MM.1S (cell line): ENCODE data around the gene CCDC187.

Source experiments
- DNase-seq: peaks from one replicate; pipeline ENCODE4 v3.0.0-alpha.2; 2015
- H2AFZ ChIP-seq: fragments of 300-600 bp; sonication (generic); 2 replicates; pipeline ENCODE4 v1.6.0; 2016; ENCODE audit warnings: antibody characterized with exemption, low read length
- H3F3A ChIP-seq: fragments of 300-600 bp; sonication (generic); 2 replicates; pipeline ENCODE4 v1.6.1; 2016; ENCODE audit warnings: mild to moderate bottlenecking, antibody characterized with exemption, low read length, moderate library complexity, mixed read lengths; ENCODE audit not compliant: insufficient read depth
- H3K27ac ChIP-seq: fragments of 300-600 bp; sonication (generic); 2 replicates; pipeline ENCODE4 v1.5.1; 2016; ENCODE audit warnings: mild to moderate bottlenecking, low read length
- H3K27me3 ChIP-seq: fragments of 300-600 bp; sonication (generic); replicated peaks from 2 replicates; pipeline ENCODE4 v1.6.0; 2016; ENCODE audit warnings: low read length; ENCODE audit not compliant: insufficient read depth
- H3K36me3 ChIP-seq: fragments of 300-600 bp; sonication (generic); replicated peaks from 2 replicates; pipeline ENCODE4 v1.6.1; 2016; ENCODE audit warnings: mild to moderate bottlenecking, low read length, mixed read lengths; ENCODE audit not compliant: insufficient read depth
- H3K4me1 ChIP-seq: fragments of 300-600 bp; sonication (generic); 2 replicates; pipeline ENCODE4 v1.6.1; 2016; ENCODE audit warnings: low read length, mixed read lengths
- H3K4me2 ChIP-seq: fragments of 300-600 bp; sonication (generic); 2 replicates; pipeline ENCODE4 v1.6.0; 2016; ENCODE audit warnings: low read depth, low read length
- H3K4me3 ChIP-seq: fragments of 300-600 bp; sonication (generic); 2 replicates; pipeline ENCODE4 v1.5.1; 2016; ENCODE audit warnings: low read length, mixed read lengths
- H3K79me2 ChIP-seq: fragments of 300-600 bp; sonication (generic); 2 replicates; pipeline ENCODE4 v1.6.1; 2016; ENCODE audit warnings: mixed run types, low read length, mixed read lengths
- H3K9ac ChIP-seq: fragments of 300-600 bp; sonication (generic); 2 replicates; pipeline ENCODE4 v1.6.1; 2016; ENCODE audit warnings: low read length, mixed read lengths
- H3K9me2 ChIP-seq: fragments of 300-600 bp; sonication (generic); replicated peaks from 2 replicates; pipeline ENCODE4 v1.6.1; 2016; ENCODE audit warnings: mild to moderate bottlenecking, low read length, mixed read lengths; ENCODE audit not compliant: insufficient read depth
- H3K9me3 ChIP-seq: fragments of 300-600 bp; sonication (generic); replicated peaks from 2 replicates; pipeline ENCODE4 v1.6.1; 2016; ENCODE audit warnings: mild to moderate bottlenecking, low read length, mixed read lengths; ENCODE audit not compliant: insufficient read depth
- H4K20me1 ChIP-seq: fragments of 300-600 bp; sonication (generic); 2 replicates; pipeline ENCODE4 v1.6.1; 2016; ENCODE audit warnings: mild to moderate bottlenecking, low read length, moderate library complexity, mixed read lengths; ENCODE audit not compliant: insufficient read depth
- CTCF ChIP-seq: fragments of 300-600 bp; sonication (generic); IDR thresholded peaks from 2 replicates; pipeline ENCODE4 v1.5.1; 2016; ENCODE audit warnings: antibody characterized with exemption, low read length, mixed read lengths
- EZH2 ChIP-seq: fragments of 300-600 bp; sonication (generic); optimal IDR thresholded peaks from 2 replicates; pipeline ENCODE3; 2017; ENCODE audit warnings: low read depth, mild to moderate bottlenecking, antibody characterized with exemption, low read length, mixed read lengths
- EZH2phosphoT487 ChIP-seq: fragments of 300-600 bp; sonication (generic); IDR thresholded peaks from 2 replicates; pipeline ENCODE4 v1.6.1; 2018; ENCODE audit warnings: antibody characterized with exemption, low read length

The CCDC187 gene

GRCh38 chr9:136235709-136236455 is 68.0 kb downstream of the CCDC187 start:
- peaks cover 18% of the 10 kb centered on the region for H3K4me1 ChIP-seq
- peaks cover 13% of the 10 kb centered on the region for H4K20me1 ChIP-seq

DNA sequence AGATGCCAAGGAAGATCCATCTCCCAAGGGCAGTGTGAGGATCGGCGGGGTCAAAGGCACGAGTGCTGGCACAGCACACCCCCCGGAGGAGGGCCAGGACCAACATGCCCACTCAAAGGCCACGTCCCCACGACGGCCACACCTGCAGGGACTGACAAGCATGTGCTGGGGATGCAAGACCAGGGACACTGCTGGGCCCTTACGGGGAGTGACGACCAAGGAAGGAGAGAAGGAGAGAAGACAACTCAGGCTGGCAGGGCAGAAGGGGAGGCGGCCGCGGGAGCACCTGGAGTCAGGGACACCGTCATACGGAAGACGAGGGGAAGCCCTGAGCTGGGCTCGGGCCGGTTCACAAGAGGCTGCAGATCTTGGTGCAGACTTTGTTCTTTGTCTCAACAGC is 68.7 kb downstream of the CCDC187 start:
- TF ChIP-seq EZH2, result no peak
- no peak for TF ChIP-seq EZH2phosphoT487
- TF ChIP-seq CTCF, result no peak
- H3K9me3 ChIP-seq, result no peaks in the 10 kb centered on the region
- no peak overlapping the region for H3K9ac ChIP-seq
- H3K4me3 ChIP-seq, result no peak overlapping the region
- no peak overlapping the region for H3K27ac ChIP-seq
- peaks cover 85% of the 10 kb centered on the region for H3K79me2 ChIP-seq
- peaks cover 4% of the 10 kb centered on the region; the same call in 1 of the 2 replicates for H3F3A ChIP-seq
- peaks cover 13% of the 10 kb centered on the region for H4K20me1 ChIP-seq
- H3K4me2 ChIP-seq, result no peak overlapping the region
- H3K4me1 ChIP-seq, result peaks cover 12% of the 10 kb centered on the region
- no peaks in the 10 kb centered on the region for H3K27me3 ChIP-seq
- H2AFZ ChIP-seq, result no peak overlapping the region
- DNase-seq, result no peak
- no peaks in the 10 kb centered on the region for H3K9me2 ChIP-seq
- H3K36me3 ChIP-seq, result no peaks in the 10 kb centered on the region

More at GRCh38 chr9:136235709-136236455, 68.0 kb downstream of the CCDC187 start:
- DNase-seq, result no peak
- H3K79me2 ChIP-seq, result peaks cover 85% of the 10 kb centered on the region
- no peak overlapping the region for H3K27ac ChIP-seq
- H3K9ac ChIP-seq, result no peak overlapping the region
- no peaks in the 10 kb centered on the region for H3K9me3 ChIP-seq
- no peak overlapping the region for H3K4me3 ChIP-seq
- peaks cover 7% of the 10 kb centered on the region; the same call in 1 of the 2 replicates for H3F3A ChIP-seq
- no peak overlapping the region for H2AFZ ChIP-seq
- H3K27me3 ChIP-seq, result no peaks in the 10 kb centered on the region
- no peak for TF ChIP-seq EZH2
- TF ChIP-seq CTCF, result no peak
- TF ChIP-seq EZH2phosphoT487, result no peak
- H3K9me2 ChIP-seq, result no peaks in the 10 kb centered on the region
- H3K4me2 ChIP-seq, result no peak overlapping the region
- H3K36me3 ChIP-seq, result no peaks in the 10 kb centered on the region

GRCh38 chr9:136234597-136234996 is 69.3 kb downstream of the CCDC187 start:
- Histone ChIP-seq H3K4me3 (no peak overlapping the region), H3K9me2 (no peaks in the 10 kb centered on the region), H3F3A (no peaks in the 10 kb centered on the region; the same call in 1 of the 2 replicates), H3K27me3 (no peaks in the 10 kb centered on the region), H2AFZ (no peak overlapping the region), H3K27ac (no peak overlapping the region), H3K9ac (no peak overlapping the region), H3K36me3 (no peaks in the 10 kb centered on the region), H4K20me1 (peaks cover 10% of the 10 kb centered on the region), H3K4me1 (peaks cover 7% of the 10 kb centered on the region), H3K79me2 (peaks cover 83% of the 10 kb centered on the region), H3K4me2 (no peak overlapping the region), H3K9me3 (no peaks in the 10 kb centered on the region)
- TF ChIP-seq EZH2, result no peak
- no peak for TF ChIP-seq CTCF
- no peak for TF ChIP-seq EZH2phosphoT487
- DNase-seq, result no peak
